Tibial nerve (tissue), 4 donors: ENCODE measurements around the gene TUBB4A.

Experiments
- CTCF ChIP-seq, 5 experiments: fragments of 200-600 bp in 3 of 5; fragments of 450-650 bp in 2 of 5; sonication (generic) in 3 of 5; IDR thresholded peaks; one replicate each; pipeline ENCODE4 v1.5.1; 2016 to 2019; ENCODE audit warnings: antibody characterized with exemption in 5 of 5, mild to moderate bottlenecking in 3 of 5, moderate library complexity in 2 of 5
- EP300 ChIP-seq, 2 donors: sonication (generic); formaldehyde crosslinking; IDR thresholded peaks; one replicate each; pipeline ENCODE4 v1.6.1; 2017; ENCODE audit warnings: antibody characterized with exemption in 2 of 2, mild to moderate bottlenecking in 1 of 2
- POLR2A ChIP-seq, 2 donors: fragments of 450-650 bp; IDR thresholded peaks; one replicate each; pipeline ENCODE4 v1.6.1; 2017; ENCODE audit warnings: antibody characterized with exemption in 2 of 2, mild to moderate bottlenecking in 2 of 2, moderate library complexity in 2 of 2

- TF ChIP-seq CTCF (IDR thresholded peaks at IDR 0.05) (no peak), EP300 (IDR thresholded peaks at IDR 0.05) (no peak), POLR2A (IDR thresholded peaks at IDR 0.05) (no peak)
Measured at GRCh38 chr19:6484831-6485230, 17.3 kb downstream of the TUBB4A start.
